HG02763 (cell line): Measurements from ENCODE around the gene LRRC52.
"Not testable (repeated sequence)": the region's sequence is repeated elsewhere in the genome, so short reads cannot be mapped to it uniquely, and the experiment has no call there.

Experiments used
- ATAC-seq: cut with Tn5 transposase; IDR thresholded peaks from one replicate; pipeline ENCODE4 v1.9.1; 2021; ENCODE audit warnings: mild to moderate bottlenecking, moderate library complexity; ENCODE audit not compliant: unreplicated experiment

LRRC52 gene

GRCh38 chr1:165580931-165581871, 37.4 kb downstream of the LRRC52 start:
- ATAC-seq = no peak

- no peak for ATAC-seq
Measured at GRCh38 chr1:165581926-165582325, 38.1 kb downstream of the LRRC52 start.

GRCh38 chr1:165586398-165586797, 42.6 kb downstream of the LRRC52 start:
- ATAC-seq = no peak

- not testable (repeated sequence) for ATAC-seq
Measured at GRCh38 chr1:165591391-165591790, 47.6 kb downstream of the LRRC52 start.

GRCh38 chr1:165592945-165593823, 49.4 kb downstream of the LRRC52 start:
- no peak for ATAC-seq

- ATAC-seq = no peak
Measured at GRCh38 chr1:165595246-165595938, 51.6 kb downstream of the LRRC52 start.

GRCh38 chr1:165597883-165598675, 54.3 kb downstream of the LRRC52 start:
- ATAC-seq = peak; percentile 98

- ATAC-seq = no peak
Measured at GRCh38 chr1:165598676-165599059, 54.9 kb downstream of the LRRC52 start.

GRCh38 chr1:165600793-165601192, 57.0 kb downstream of the LRRC52 start:
- no peak for ATAC-seq

GRCh38 chr1:165603810-165604209, 60.0 kb downstream of the LRRC52 start:
- ATAC-seq = no peak

- no peak for ATAC-seq
Measured at GRCh38 chr1:165605246-165605645, 61.4 kb downstream of the LRRC52 start.

- ATAC-seq = not testable (repeated sequence)
Measured at GRCh38 chr1:165606676-165607075, 62.9 kb downstream of the LRRC52 start.

GRCh38 chr1:165610866-165611265, 67.1 kb downstream of the LRRC52 start:
- ATAC-seq = no peak

- no peak for ATAC-seq
Measured at GRCh38 chr1:165612062-165612461, 68.3 kb downstream of the LRRC52 start.
